Keratinocyte (primary cell): Measurements from ENCODE around the gene KLC3. TPM values are rescaled to one million over a fixed set of nuclear protein-coding genes. Genes with fewer than 3 reads are reported as not detected.

Source experiments
- DNase-seq: peaks from one replicate; pipeline ENCODE4 v3.0.0-alpha.2; 2011; ENCODE audit warnings: low read depth, missing footprints, low spot score
- FAIRE-seq: peaks from 2 replicates; lab custom pipeline; 2011; peaks lifted over from hg19 to GRCh38; lab: Jason Lieb, UNC
- H2AFZ ChIP-seq: 2 replicates; pipeline ENCODE4 v1.6.0; 2012; ENCODE audit warnings: low read length, control low read depth, inconsistent platforms; ENCODE audit not compliant: control insufficient read depth
- H3K27ac ChIP-seq: 2 replicates; pipeline ENCODE4 v1.5.1; 2011; ENCODE audit warnings: low read length; ENCODE audit not compliant: control insufficient read depth, insufficient read depth
- H3K27me3 ChIP-seq: 3 replicates; pipeline ENCODE4 v1.6.0; 2011; ENCODE audit warnings: low read length; ENCODE audit not compliant: control insufficient read depth, insufficient read depth; ENCODE audit errors: extremely low read depth
- H3K36me3 ChIP-seq, 2 experiments: 2 replicates in 1 of 2; 3 replicates in 1 of 2; pipeline ENCODE4 v1.5.1; 2011; ENCODE audit warnings: low read length in 2 of 2, mild to moderate bottlenecking in 1 of 2; ENCODE audit not compliant: control insufficient read depth in 2 of 2, insufficient read depth in 2 of 2; ENCODE audit errors: extremely low read depth in 1 of 2
- H3K4me1 ChIP-seq: 3 replicates; pipeline ENCODE4 v1.5.1; 2011; ENCODE audit warnings: low read length; ENCODE audit not compliant: control insufficient read depth, insufficient read depth; ENCODE audit errors: extremely low read depth
- H3K4me2 ChIP-seq: 3 replicates; pipeline ENCODE4 v1.6.0; 2011; ENCODE audit warnings: low read depth, low read length; ENCODE audit not compliant: control insufficient read depth, insufficient read depth; ENCODE audit errors: extremely low read depth
- H3K4me3 ChIP-seq, 3 experiments: fragments of 200-600 bp in 1 of 3; sonication (generic) in 1 of 3; 2 replicates in 2 of 3; 3 replicates in 1 of 3; pipeline ENCODE4 v1.5.1; 2011 to 2016; ENCODE audit warnings: low read length in 3 of 3, mild to moderate bottlenecking in 3 of 3, control low read depth in 2 of 3, inconsistent platforms in 1 of 3, low read depth in 1 of 3, mixed read lengths in 1 of 3, mixed run types in 1 of 3, moderate library complexity in 1 of 3; ENCODE audit not compliant: control insufficient read depth in 2 of 3, insufficient read depth in 2 of 3; ENCODE audit errors: extremely low read depth in 1 of 3
- H3K79me2 ChIP-seq: 2 replicates; pipeline ENCODE4 v1.6.0; 2012; ENCODE audit warnings: low read length; ENCODE audit not compliant: control insufficient read depth, insufficient read depth
- H3K9ac ChIP-seq: 3 replicates; pipeline ENCODE4 v1.6.0; 2011; ENCODE audit warnings: low read length; ENCODE audit not compliant: control insufficient read depth, insufficient read depth; ENCODE audit errors: extremely low read depth
- H3K9me1 ChIP-seq: 3 replicates; pipeline ENCODE4 v1.6.0; 2011; ENCODE audit warnings: low read length; ENCODE audit not compliant: control insufficient read depth, insufficient read depth; ENCODE audit errors: extremely low read depth
- H3K9me3 ChIP-seq: 2 replicates; pipeline ENCODE4 v1.5.1; 2012; ENCODE audit warnings: low read depth, low read length; ENCODE audit not compliant: control insufficient read depth
- H4K20me1 ChIP-seq: 3 replicates; pipeline ENCODE4 v1.6.0; 2011; ENCODE audit warnings: low read length; ENCODE audit not compliant: control insufficient read depth, insufficient read depth; ENCODE audit errors: extremely low read depth
- CTCF ChIP-seq, 3 experiments: IDR thresholded peaks in 1 of 3; conservative IDR thresholded peaks in 1 of 3; optimal IDR thresholded peaks in 1 of 3; 2 replicates in 2 of 3; 3 replicates in 1 of 3; pipeline versions ENCODE3 to v1.5.1; 2011; ENCODE audit warnings: low read length in 3 of 3, mild to moderate bottlenecking in 3 of 3, moderate library complexity in 2 of 3, control low read depth in 1 of 3, inconsistent platforms in 1 of 3; ENCODE audit not compliant: insufficient read depth in 2 of 3; ENCODE audit errors: extremely low read depth in 1 of 3
- EZH2 ChIP-seq: IDR thresholded peaks from one replicate; pipeline ENCODE4 v1.6.1; 2012; ENCODE audit warnings: inconsistent platforms, mild to moderate bottlenecking, low read length, moderate library complexity
- dilution Hi-C: fragments of 300-500 bp; cut with MboI; formaldehyde crosslinking; loops from one replicate; pipeline ENCODE4 v1.7.0; 2020; ENCODE audit warnings: low sequenced_read_pairs; ENCODE audit not compliant: extremely low pct_ligation_motif_present
- polyA plus RNA-seq, 5 experiments: library from polyadenylated mRNA; depleted of rRNA in 3 of 5; stranded (reverse) in 3 of 5; stranded (forward) in 1 of 5; unstranded in 1 of 5; fragments of >200 nt; gene quantifications; 1 replicate in 1 of 5; 2 replicates in 3 of 5; 3 replicates in 1 of 5; pipeline versions ENCODE4 v1.2.1 to v1.2.3, GENCODE V29; 2011 to 2012; ENCODE audit warnings: missing spikeins in 2 of 5, low read depth in 1 of 5, low replicate concordance in 1 of 5

KLC3 gene
- polyA plus RNA-seq, 1 donor (not counting 4 experiments of a cell fraction or from before 2014, with no cell fraction given) = 14.7 TPM

- H3K4me3 ChIP-seq = no peak overlapping the region
- no peak overlapping the region for H2AFZ ChIP-seq
- FAIRE-seq (no peak), DNase-seq (no peak)
- H3K4me2 ChIP-seq = no peak overlapping the region
- no peak overlapping the region for H3K9ac ChIP-seq
- peaks cover 10 to 14% of the 10 kb centered on the region in 2 experiments for H3K36me3 ChIP-seq
- no peak for TF ChIP-seq CTCF (optimal IDR thresholded peaks at IDR 0.05 in 1 of 3, IDR thresholded peaks at IDR 0.05 in 1 of 3, conservative IDR thresholded peaks at IDR 0.05 in 1 of 3; ENCODE audit: extremely low read depth in 1 of 3, insufficient read depth in 2 of 3, low read length in 3 of 3)
- TF ChIP-seq EZH2 = no peak
- no peaks in the 10 kb centered on the region for H3K9me3 ChIP-seq
- H4K20me1 ChIP-seq = no peaks in the 10 kb centered on the region
- dilution Hi-C loops = no loop called here
- peaks cover 15% of the 10 kb centered on the region for H3K4me1 ChIP-seq
- H3K27me3 ChIP-seq = no peaks in the 10 kb centered on the region
- peaks cover 14% of the 10 kb centered on the region for H3K79me2 ChIP-seq
- no peak overlapping the region for H3K27ac ChIP-seq
- H3K9me1 ChIP-seq = no peaks in the 10 kb centered on the region
Measured at GRCh38 chr19:45368127-45368526, 27.6 kb downstream of the KLC3 start.

- Histone ChIP-seq H3K4me2 (peak overlapping the region; percentile 85), H3K9me3 (no peaks in the 10 kb centered on the region), H3K4me3 (peak overlapping the region in 1 of 3 experiments; percentile 27)
Measured at GRCh38 chr19:45368737-45369340, 28.3 kb downstream of the KLC3 start.

More at GRCh38 chr19:45368737-45369340, 28.3 kb downstream of the KLC3 start:
- no peaks in the 10 kb centered on the region for H3K27me3 ChIP-seq
- H3K9ac ChIP-seq = no peak overlapping the region
- no peak for TF ChIP-seq EZH2
- no peak for TF ChIP-seq CTCF (optimal IDR thresholded peaks at IDR 0.05 in 1 of 3, IDR thresholded peaks at IDR 0.05 in 1 of 3, conservative IDR thresholded peaks at IDR 0.05 in 1 of 3; ENCODE audit: extremely low read depth in 1 of 3, insufficient read depth in 2 of 3, low read length in 3 of 3)
- no peaks in the 10 kb centered on the region for H3K9me1 ChIP-seq
- H4K20me1 ChIP-seq = no peaks in the 10 kb centered on the region
- H3K36me3 ChIP-seq = peaks cover 9 to 14% of the 10 kb centered on the region in 2 experiments
- no peak for FAIRE-seq
- dilution Hi-C loops = no loop called here
- H2AFZ ChIP-seq = no peak overlapping the region
- no peak for DNase-seq
- H3K27ac ChIP-seq = no peak overlapping the region
- peaks cover 14% of the 10 kb centered on the region for H3K79me2 ChIP-seq
- H3K4me1 ChIP-seq = peaks cover 15% of the 10 kb centered on the region
